Measurements from ENCODE around the gene SPACDR.
A peak's percentile ranks its signal among the peaks of the same experiment; 100 is the strongest.
"Not testable (repeated sequence)": the region's sequence is repeated elsewhere in the genome, so short reads cannot be mapped to it uniquely, and the experiment has no call there.

SPACDR gene

DNA sequence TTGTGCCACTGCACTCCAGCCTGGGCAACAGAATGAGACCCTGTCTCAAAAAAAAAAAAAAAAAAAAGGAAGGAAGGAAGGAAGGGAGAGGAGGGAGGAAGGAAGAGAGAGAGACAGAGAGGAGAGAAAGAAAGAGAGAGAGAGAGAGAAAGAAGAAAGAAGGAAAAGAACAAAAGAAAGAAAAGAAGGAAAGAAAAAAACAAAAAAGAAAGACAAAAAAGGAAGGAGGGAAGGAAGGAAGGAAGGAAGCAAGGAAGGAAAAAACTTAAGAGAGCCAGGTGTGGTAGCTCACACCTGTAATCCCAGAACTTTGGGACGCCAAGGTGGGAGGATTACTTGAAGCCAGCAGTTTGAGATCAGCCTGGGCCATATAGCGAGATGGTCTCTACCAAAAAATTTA lies 731 bp upstream of the SPACDR start:
- DNase-seq = no peak

- DNase-seq = no peak
Measured at GRCh38 chr7:100457033-100457432, 7.0 kb downstream of the SPACDR start.

DNA sequence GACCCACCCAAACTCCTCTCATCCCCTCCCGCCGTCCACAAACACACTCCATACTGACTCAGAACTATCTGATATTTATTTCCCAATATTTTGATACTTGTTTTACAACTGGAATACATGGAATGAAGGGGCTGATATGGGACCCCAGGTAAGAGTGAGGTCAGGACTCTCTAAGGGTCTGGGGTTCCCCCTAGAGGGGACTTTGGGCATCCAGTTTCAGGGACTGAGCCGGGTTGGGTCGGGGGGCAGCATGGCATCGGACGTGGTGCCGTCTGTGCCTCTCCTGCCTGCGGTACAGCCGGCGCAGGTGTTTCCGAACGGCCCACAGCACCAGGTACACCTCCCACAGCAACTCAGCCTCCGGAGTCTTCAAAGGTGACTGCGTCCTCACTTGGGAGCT lies 7.5 kb downstream of the SPACDR start:
- DNase-seq = no peak

GRCh38 chr7:100455206-100455605 lies 8.9 kb downstream of the SPACDR start:
- DNase-seq = no peak

DNA sequence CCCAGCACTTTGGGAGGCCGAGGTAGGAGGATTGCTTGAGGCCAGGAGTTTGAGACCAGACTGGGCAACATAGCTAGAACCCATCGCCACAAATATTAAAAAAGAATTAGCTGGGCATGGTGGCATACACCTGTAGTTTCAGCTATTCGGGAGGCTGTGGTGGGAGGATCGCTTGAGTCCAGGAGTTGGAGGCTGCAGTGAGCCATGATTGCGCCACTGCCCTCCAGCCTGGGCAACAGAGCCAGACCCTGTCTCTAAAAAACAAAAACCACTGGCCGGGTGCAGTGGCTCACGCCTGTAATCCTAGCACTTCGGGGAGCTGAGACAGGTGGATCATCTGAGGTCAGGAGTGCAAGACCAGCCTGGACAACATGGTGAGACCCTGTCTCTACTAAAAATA lies 10.2 kb downstream of the SPACDR start:
- DNase-seq = not testable (repeated sequence)

DNA sequence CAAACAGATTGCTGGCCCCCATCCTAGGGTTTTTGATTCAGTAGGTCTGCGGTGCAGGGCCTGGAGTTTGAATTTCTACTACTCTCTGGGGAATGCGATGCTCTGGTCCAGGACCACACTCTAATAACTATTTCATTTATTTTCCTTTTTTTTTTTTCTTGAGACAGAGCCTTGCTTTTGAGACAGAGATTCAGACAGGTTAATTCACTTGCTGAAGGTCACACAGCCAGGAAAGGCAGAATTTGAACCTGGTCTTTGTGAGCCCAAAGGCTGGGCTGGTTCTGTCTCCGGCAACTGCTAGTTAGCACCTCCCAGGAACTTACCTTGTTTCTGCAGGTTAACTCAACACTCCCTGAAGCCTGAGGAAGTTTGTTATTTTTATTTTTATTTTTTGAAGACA lies 11.5 kb downstream of the SPACDR start:
- DNase-seq = no peak

DNA sequence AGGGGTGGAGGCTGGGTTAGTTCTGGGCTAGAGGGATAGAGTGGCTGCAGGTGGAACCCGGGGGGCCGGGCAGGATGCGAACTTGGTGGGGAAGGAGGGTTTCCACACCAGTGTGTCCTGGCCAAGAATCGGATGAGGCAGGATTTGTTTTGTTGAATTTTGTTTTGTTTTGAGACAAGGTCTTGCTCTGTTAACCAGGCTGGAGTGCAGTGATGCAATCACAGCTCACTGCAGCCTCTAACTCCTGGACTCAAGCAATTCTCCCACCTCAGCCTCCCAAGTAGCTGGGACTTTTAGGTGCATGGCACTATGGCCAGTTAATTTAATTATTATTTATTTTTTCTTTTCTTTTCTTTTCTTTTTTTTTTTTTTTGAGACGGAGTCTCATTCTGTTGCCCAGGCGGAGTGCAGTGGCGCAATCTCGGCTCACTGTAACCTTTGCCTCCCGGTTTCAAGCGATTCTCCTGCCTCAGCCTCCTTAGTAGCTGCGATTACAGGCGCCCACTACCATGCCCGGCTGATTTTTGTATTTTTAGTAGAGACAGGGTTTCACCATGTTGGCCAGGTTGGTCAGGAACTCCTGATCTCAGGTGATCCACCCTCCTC lies 14.8 kb downstream of the SPACDR start:
- DNase-seq = no peak

DNA sequence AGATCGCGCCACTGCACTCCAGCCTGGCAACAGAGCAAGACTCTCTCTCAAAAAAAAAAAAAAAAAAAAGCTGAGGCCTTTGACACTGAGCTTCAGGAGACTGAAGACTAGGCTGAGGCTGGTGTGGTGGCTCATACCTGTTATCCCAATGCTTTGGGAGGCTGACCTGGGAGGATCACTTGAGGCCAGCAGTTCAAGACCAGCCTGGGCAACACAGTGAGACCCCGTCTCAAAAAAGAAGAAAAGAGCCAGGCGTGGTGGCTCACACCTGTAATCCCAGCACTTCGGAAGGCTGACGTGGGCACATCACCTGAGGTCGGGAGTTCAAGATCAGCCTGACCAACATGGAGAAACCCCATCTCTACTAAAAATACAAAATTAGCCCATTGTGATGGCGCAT lies 16.7 kb downstream of the SPACDR start:
- DNase-seq = not testable (repeated sequence)

DNA sequence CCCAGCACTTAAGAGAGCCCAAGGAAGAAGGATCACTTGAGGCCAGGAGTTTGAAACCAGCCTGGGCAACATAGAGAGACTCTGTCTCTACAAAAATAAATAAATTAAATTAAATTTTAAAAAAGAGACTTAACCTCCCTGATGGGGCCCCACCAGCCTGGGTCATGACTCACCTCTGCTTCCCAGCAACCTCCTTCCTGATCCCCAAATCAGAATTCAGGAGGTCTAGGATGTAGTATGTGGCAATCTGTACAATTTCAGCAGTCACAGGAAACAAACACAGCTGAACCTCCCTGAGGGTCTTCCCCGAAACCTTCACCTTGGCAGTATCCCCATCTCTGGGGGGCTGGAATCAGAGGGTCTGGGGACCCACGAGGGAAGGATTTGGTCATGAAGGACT lies 18.0 kb downstream of the SPACDR start:
- no peak for DNase-seq

DNA sequence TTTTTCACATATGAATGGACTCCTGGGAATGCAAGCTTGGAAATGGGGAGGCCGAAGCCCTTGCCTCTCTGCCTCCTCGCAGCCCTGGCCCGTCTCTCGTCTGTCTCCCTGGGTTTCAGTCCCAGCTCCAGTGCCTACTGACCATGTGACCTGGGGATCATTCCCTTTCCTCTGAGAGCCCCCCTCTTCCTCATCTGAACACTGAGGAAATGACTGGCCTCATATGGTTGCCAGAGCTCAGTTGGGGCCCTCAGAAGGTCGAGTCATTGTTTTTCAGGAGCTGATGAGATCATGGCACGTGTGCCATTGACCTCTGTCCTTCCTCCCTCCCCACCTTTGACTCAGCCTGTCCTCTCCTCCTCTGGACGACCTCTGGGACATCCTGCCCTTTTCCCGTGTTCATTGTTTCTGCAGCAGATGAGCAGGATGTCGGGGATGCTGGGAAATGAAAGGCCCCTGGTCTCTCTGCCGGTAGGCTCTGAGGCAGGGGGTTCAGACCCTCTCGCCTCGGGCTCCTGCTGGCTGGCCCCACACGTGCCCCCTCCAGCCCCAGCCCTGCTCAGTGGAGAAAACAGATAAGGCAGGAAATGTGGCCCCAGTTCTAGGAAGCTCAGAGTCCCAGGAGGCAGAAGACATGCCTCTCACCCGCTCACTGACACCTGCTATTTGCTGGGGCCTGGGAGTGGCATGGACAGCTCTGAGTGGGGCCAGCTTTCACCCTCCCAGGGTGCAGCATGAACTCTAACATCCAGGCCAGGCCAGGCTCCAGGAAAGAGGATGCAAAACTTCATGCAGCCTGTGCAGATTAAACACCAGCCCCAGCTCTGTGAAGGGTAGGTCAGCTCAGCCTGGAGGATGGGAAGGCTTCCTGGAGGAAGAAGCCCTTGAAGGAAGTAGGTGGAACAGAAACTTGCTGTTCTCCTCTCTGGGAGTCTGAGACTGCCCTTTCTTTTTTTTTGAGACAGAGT lies 19.5 kb downstream of the SPACDR start:
- peak; percentile 89 for DNase-seq

- no peak for DNase-seq
Measured at GRCh38 chr7:100443096-100443840, 20.8 kb downstream of the SPACDR start.

- DNase-seq = no peak
Measured at GRCh38 chr7:100441641-100442535, 22.2 kb downstream of the SPACDR start.

DNA sequence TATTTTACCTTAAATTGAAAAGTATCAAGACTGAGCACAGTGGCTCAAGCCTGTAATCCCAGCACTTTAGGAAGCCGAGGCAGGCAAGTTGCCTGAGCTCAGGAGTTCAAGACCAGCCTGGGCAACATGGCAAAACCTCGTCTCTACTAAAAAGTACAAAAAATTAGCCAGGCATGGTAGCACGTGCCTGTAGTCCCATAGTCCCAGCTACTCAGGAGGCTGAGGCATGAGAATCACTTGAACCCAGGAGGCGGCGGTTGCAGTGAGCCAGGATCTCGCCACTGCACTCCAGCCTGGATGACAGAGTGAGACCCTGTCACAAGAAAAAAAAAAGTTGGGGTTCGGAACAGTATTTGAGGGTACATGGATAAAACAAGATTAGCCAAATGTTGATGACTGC lies 24.8 kb downstream of the SPACDR start:
- not testable (repeated sequence) for DNase-seq

- not testable (repeated sequence) for DNase-seq
Measured at GRCh38 chr7:100438731-100439130, 25.3 kb downstream of the SPACDR start.

DNA sequence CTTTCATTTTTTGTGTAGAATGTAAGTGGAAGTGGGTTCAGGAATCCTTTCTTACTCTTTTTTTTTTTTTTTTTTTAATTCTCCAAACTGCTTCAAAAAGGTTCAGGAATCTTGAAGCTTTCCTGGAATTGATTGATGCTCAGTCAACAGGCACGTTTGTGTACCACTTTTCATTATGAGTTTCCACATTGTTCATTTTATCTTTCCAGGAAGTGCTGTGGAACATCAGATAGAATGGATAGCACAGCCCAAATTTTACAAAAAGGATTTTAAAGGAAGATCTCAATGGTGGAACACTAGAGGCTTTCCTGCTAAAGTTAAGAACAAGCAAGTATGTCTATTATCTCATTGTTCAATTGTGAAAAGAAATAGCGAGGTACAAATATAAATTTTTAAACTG lies 25.9 kb downstream of the SPACDR start:
- DNase-seq = no peak

GRCh38 chr7:100437150-100438100 lies 26.6 kb downstream of the SPACDR start:
- DNase-seq = no peak

DNA sequence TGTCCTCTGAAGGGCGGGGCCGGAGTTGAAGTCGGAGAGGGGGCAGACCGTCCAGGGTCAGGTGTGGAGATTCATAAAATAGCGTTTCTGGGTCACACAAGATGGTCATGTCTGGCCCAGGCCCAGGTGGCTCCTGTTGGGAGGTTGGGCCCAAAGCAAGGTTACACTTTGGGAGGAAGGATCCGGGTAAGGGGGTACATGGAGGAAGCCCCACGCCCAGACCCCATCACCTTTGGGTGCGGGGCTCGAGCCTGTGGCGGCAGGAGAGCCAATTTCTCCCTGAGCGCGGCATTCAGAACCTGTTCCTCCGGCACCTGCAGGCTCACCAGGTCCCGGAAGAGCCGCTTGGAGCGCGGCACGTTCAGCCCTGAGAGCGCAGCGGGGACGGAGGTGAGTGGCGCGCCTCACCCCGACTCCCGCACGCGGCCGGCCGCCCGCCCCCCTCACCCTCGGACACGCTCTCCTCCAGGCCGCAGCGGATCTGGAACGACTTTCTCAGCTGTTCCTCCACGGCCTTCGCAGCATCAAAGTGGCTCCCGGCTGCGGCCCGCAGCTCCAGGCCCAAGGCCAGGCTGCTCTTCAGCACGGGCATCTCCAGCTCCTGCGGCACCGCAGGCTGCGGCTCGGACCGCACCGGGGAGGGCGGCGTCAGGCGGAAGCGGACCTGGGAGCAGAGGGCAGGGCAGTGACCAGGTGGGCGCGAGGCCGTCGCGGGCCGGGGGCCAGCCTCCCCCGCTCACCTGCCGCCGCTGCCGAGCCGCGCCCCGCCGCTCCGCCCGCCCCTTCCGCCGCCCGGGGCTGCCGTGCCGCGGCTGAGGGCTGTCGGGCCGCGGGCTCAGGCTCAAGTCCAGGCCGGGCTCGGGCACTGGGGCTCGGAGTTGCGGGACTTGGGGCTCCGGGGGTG lies 28.4 kb downstream of the SPACDR start:
- no peak for DNase-seq

DNA sequence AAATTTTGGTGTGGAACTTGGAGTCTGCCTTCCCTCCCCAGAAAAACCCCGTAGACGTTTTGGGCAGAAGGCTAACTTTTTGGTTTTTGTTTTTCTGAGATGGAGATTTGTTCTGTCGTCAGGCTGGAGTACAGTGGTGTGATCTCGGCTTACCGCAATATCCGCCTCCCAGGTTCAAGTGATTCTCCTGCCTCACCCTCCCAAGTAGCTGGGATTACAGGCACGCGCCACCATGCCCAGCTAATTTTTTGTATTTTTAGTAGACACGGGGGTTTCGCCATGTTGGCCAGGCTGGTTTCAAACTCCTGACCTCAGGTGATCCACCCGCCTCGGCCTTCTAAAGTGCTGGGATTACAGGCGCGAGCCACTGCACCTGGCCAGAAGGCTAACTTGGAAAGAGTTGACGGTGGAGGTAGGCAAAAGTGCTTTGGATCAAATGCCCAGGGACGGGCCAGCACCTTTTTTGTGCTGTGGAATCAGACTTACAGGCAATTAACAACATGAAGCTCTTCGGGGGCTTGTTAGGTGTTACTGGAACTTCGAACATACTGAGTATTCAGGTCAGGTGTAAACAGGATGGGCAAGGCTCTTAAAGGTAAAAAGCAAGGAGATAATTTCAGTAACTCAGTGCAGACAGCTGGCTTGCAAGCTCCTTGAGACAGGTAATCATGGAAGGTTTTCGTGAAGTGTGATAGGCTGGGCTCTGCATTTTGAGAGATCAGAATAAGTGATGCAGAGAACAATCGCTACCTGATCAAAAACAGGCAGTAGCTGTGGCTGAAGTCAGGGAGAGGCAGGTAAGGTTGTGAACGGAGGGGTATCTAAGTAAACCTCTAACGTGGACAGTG lies 29.5 kb downstream of the SPACDR start:
- DNase-seq = no peak

DNA sequence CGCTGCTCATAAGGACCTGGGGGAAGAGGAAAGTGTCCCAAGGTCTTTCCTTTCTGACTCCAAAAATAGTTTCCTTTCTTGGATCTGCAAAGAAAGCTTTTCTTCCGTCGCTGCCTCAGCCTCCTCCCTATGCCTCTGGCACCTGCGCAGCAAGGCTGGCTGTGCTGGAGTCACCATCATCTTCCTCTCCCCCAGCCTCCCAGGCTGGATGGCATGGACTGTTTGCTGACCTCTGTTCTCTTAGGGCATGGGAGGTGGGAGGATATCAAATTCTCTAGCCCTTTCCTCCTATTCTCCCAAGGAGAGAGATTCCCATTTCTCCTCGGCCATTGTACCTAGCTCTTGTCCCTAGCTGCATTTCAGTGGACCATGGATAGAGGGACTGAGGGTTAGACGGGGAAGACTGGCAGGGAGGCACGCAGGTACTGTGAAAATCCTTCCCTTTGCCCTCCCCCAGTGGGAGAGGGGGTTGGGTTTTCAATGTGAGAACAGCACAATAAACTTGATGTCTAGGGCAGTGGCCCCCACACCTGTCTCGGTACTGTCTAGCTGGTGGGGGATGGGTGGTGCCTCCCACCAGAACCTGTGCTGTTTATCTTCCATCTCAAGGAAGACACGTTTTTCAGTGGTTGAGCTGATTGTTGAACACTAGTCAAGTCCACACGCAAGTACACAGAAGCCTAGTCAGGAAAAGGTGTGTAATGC lies 30.3 kb downstream of the SPACDR start:
- no peak for DNase-seq

All from GF-D8 (cell line).